Pancreas (tissue), 10 donors: Measurements from ENCODE around the gene SMIM35. TPM values are rescaled to one million over a fixed set of nuclear protein-coding genes. Genes with fewer than 3 reads are reported as not detected.

ENCODE experiments used
- ATAC-seq, 4 donors: fragments of 200-7000 bp; cut with Tn5 transposase; one replicate each; pipeline versions ENCODE4 v1.8.0 to v1.9.1; 2020; ENCODE audit warnings: mild to moderate bottlenecking in 4 of 4, moderate library complexity in 4 of 4
- DNase-seq, 6 donors: peaks; one replicate each; pipeline ENCODE4 v3.0.0-alpha.2; 2020
- FAIRE-seq: peaks from 2 replicates; lab custom pipeline; 2012; peaks lifted over from hg19 to GRCh38; lab: Jason Lieb, UNC
- H3K27ac ChIP-seq, 4 donors: fragments of 200-600 bp; sonication (generic); 1 replicate in 3 of 4; 2 replicates in 1 of 4; pipeline versions ENCODE4 v1.5.0 to v1.8.0; 2020
- H3K27me3 ChIP-seq, 4 donors: fragments of 200-600 bp; one replicate each; pipeline ENCODE4 v1.8.0; 2021
- H3K36me3 ChIP-seq, 3 donors: fragments of 200-600 bp; sonication (generic) in 1 of 3; one replicate each; pipeline versions ENCODE4 v1.5.0 to v1.8.0; 2020 to 2021
- H3K4me1 ChIP-seq, 3 donors: fragments of 200-600 bp; one replicate each; pipeline ENCODE4 v1.8.0; 2021
- H3K4me3 ChIP-seq, 4 donors: fragments of 200-600 bp; sonication (generic) in 2 of 4; one replicate each; pipeline versions ENCODE4 v1.5.0 to v1.8.0; 2020 to 2021
- H3K9me3 ChIP-seq, 4 donors: fragments of 200-600 bp; one replicate each; pipeline ENCODE4 v1.8.0; 2021
- CTCF ChIP-seq, 4 donors: fragments of 200-600 bp; sonication (generic) in 3 of 4; IDR thresholded peaks; one replicate each; pipeline versions ENCODE4 v1.5.0 to v1.8.0; 2021; ENCODE audit warnings: antibody characterized with exemption in 4 of 4
- WGBS, 2 donors: extraction: QIAGEN DNeasy Blood & Tissue Kit; methylation state at CpG; one replicate each; pipeline ENCODE4 v1.1.7; 2013; 5-methylcytosine and 5-hydroxymethylcytosine counted together
- intact Hi-C, 3 donors: fragments of 100-400 bp; cut with DNase I; formaldehyde crosslinking; loops; one replicate each; pipeline versions ENCODE4 v1.11.1 to v1.14.2; 2022
- polyA plus RNA-seq, 2 donors: library from polyadenylated mRNA; stranded (reverse); fragments of 200-250 nt; gene quantifications; one replicate each; pipeline ENCODE4 v1.2.3, GENCODE V29; 2013
- total RNA-seq, 6 donors: library from RNA; stranded (reverse); fragmentation: NEBNext Ultra II Directional in 4 of 6; extraction: Animal tissue kit (Norgen Biotek cat#: 25700) in 4 of 6; gene quantifications; one replicate each; pipeline versions ENCODE4 v1.2.1 to v1.2.4, GENCODE V29; 2021 to 2023
- donor health status: healthy with polysubstance abuse.
- donor health status: DM: no; HTN: no; CAD: no; lungs with moderate emphysema.
- donor health status: DM: no; HTN: no; CAD: no.
- donor health status: control.
- donor health status: control.
- donor health status: Bipolar disorder and iron deficiency.
- donor health status: DM: yes; HTN: yes; CAD: no.
- donor health status: DM: no; HTN: no; CAD: no.
- donor health status: DM: no; HTN: no; CAD: no.
- donor health status: DM: yes; HTN: yes; CAD: no.

Gene SMIM35
- total and polyA plus RNA-seq, 8 donors: 0.02 TPM; not detected in 7

- no peak overlapping the region for H3K4me3 ChIP-seq
- WGBS, 2 donors: 84 to 89% methylated on average over 10 of the region's 10 CpGs
- ATAC-seq (no peak), FAIRE-seq (no peak), DNase-seq (no peak)
- intact Hi-C loops: no loop called here
- H3K4me1 ChIP-seq: no peaks in the 10 kb centered on the region
- H3K27me3 ChIP-seq: no peaks in the 10 kb centered on the region
- TF ChIP-seq CTCF (IDR thresholded peaks at IDR 0.05): no peak
- no peaks in the 10 kb centered on the region for H3K36me3 ChIP-seq
- H3K27ac ChIP-seq: no peak overlapping the region
- no peaks in the 10 kb centered on the region for H3K9me3 ChIP-seq
Measured at GRCh38 chr11:117961896-117962295, 124.9 kb downstream of the SMIM35 start.

GRCh38 chr11:117960406-117960805 lies 126.4 kb downstream of the SMIM35 start:
- intact Hi-C loops: no loop called here
- ATAC-seq: no peak
- no peak for FAIRE-seq
- Histone ChIP-seq H3K27ac (no peak overlapping the region), H3K4me1 (no peaks in the 10 kb centered on the region), H3K36me3 (no peaks in the 10 kb centered on the region), H3K9me3 (no peaks in the 10 kb centered on the region), H3K27me3 (no peaks in the 10 kb centered on the region), H3K4me3 (no peak overlapping the region)
- DNase-seq: no peak
- WGBS, 2 donors: 68 to 74% methylated on average over 1 of the region's 1 CpG
- no peak for TF ChIP-seq CTCF (IDR thresholded peaks at IDR 0.05)

- DNase-seq (no peak), ATAC-seq (peak in 1 of 4 donors; percentile 55), FAIRE-seq (no peak)
- Histone ChIP-seq H3K4me3 (no peak overlapping the region), H3K9me3 (no peaks in the 10 kb centered on the region), H3K27me3 (no peaks in the 10 kb centered on the region), H3K4me1 (no peaks in the 10 kb centered on the region), H3K27ac (no peak overlapping the region), H3K36me3 (no peaks in the 10 kb centered on the region)
- WGBS, 2 donors: 51 to 73% methylated on average over 1 of the region's 1 CpG
- intact Hi-C loops: loop anchor here in 1 of 3 donors (10.0 kb wide), 1 partner anchor 95 kb away; no protein-coding TSS in a partner anchor
- TF ChIP-seq CTCF (IDR thresholded peaks at IDR 0.05): no peak
Measured at GRCh38 chr11:117959438-117960149, 127.2 kb downstream of the SMIM35 start.

GRCh38 chr11:117958949-117959348 lies 127.8 kb downstream of the SMIM35 start:
- 95 to 100% methylated on average over 1 of the region's 1 CpG for whole genome bisulfite sequencing, 2 donors
- H3K4me3 ChIP-seq: no peak overlapping the region
- H3K4me1 ChIP-seq: no peaks in the 10 kb centered on the region
- H3K36me3 ChIP-seq: no peaks in the 10 kb centered on the region
- no peaks in the 10 kb centered on the region for H3K9me3 ChIP-seq
- H3K27me3 ChIP-seq: no peaks in the 10 kb centered on the region
- FAIRE-seq: no peak
- no peak for ATAC-seq
- no peak for TF ChIP-seq CTCF (IDR thresholded peaks at IDR 0.05)
- H3K27ac ChIP-seq: no peak overlapping the region
- intact Hi-C loops: loop anchor here in 1 of 3 donors (10.0 kb wide), 1 partner anchor 96 kb away; no protein-coding TSS in a partner anchor
- DNase-seq: no peak

Other genes with a start within 250 kb of the SMIM35 start
- gene FXYD6, start 210.3 kb downstream of the SMIM35 start, total RNA-seq: 10 to 100 TPM in 1 of 6 donors, 1 to 10 TPM in 5; 2.7 to 17.2 (median 6.5) TPM
- gene FXYD6, start 210.3 kb downstream of the SMIM35 start, polyA plus RNA-seq: 10 to 100 TPM; 14.3 to 48.0 TPM
- gene TMPRSS13, start 157.6 kb downstream of the SMIM35 start, total RNA-seq: 1 to 10 TPM; 1.4 to 8.2 (median 2.0) TPM
- 1 to 10 TPM; 3.2 TPM for gene TMPRSS13, start 157.6 kb downstream of the SMIM35 start, polyA plus RNA-seq
- gene IL10RA, start 100.6 kb downstream of the SMIM35 start, total RNA-seq: 10 to 100 TPM in 1 of 6 donors, 1 to 10 TPM in 3, under 1 TPM in 2; 0.60 to 15.5 (median 4.0) TPM
- gene IL10RA, start 100.6 kb downstream of the SMIM35 start, polyA plus RNA-seq: 1 to 10 TPM; 1.8 to 2.4 TPM
- 1 to 10 TPM in 1 of 6 donors, under 1 TPM in 3, not detected in 2; 0.39 to 2.2 (median 0.65) TPM for gene TMPRSS4, start 9.9 kb downstream of the SMIM35 start, total RNA-seq
- under 1 TPM in 1 of 2 donors, not detected in 1; 0.15 TPM for gene TMPRSS4, start 9.9 kb downstream of the SMIM35 start, polyA plus RNA-seq
- 1 to 10 TPM in 3 of 6 donors, under 1 TPM in 3; 0.69 to 2.3 (median 1.0) TPM for gene SCN4B, start 65.9 kb upstream of the SMIM35 start, total RNA-seq
- 1 to 10 TPM in 1 of 2 donors, under 1 TPM in 1; 0.61 to 2.9 TPM for gene SCN4B, start 65.9 kb upstream of the SMIM35 start, polyA plus RNA-seq
- gene SCN2B, start 89.7 kb upstream of the SMIM35 start, total RNA-seq: under 1 TPM; 0.05 to 0.31 (median 0.06) TPM
- gene SCN2B, start 89.7 kb upstream of the SMIM35 start, polyA plus RNA-seq: under 1 TPM; 0.04 to 0.05 TPM
- 1 to 10 TPM in 4 of 6 donors, under 1 TPM in 2; 0.39 to 7.4 (median 1.8) TPM for gene JAML, start 138.0 kb upstream of the SMIM35 start, total RNA-seq
- 1 to 10 TPM; 2.1 to 2.7 TPM for gene JAML, start 138.0 kb upstream of the SMIM35 start, polyA plus RNA-seq
- 1 to 10 TPM; 4.4 to 8.0 (median 5.6) TPM for gene MPZL3, start 165.4 kb upstream of the SMIM35 start, total RNA-seq
- 1 to 10 TPM; 3.8 to 5.3 TPM for gene MPZL3, start 165.4 kb upstream of the SMIM35 start, polyA plus RNA-seq
- gene MPZL2, start 177.3 kb upstream of the SMIM35 start, total RNA-seq: 10 to 100 TPM in 4 of 6 donors, 1 to 10 TPM in 2; 6.0 to 20.7 (median 13.8) TPM
- 10 to 100 TPM in 1 of 2 donors, 1 to 10 TPM in 1; 8.1 to 15.6 TPM for gene MPZL2, start 177.3 kb upstream of the SMIM35 start, polyA plus RNA-seq
- gene CD3E, start 217.8 kb upstream of the SMIM35 start, total RNA-seq: 1 to 10 TPM in 4 of 6 donors, under 1 TPM in 2; 0.23 to 2.1 (median 1.5) TPM
- under 1 TPM; 0.23 to 0.73 TPM for gene CD3E, start 217.8 kb upstream of the SMIM35 start, polyA plus RNA-seq